LNCAP (cell line): ENCODE data around the gene ANKRD44.

ENCODE experiments used
- CTCF ChIP-seq: fragments of 450-650 bp; IDR thresholded peaks from 2 replicates; pipeline ENCODE4 v1.5.1; 2017; ENCODE audit warnings: mild to moderate bottlenecking

Gene ANKRD44

GRCh38 chr2:197122821-197123220, 187.8 kb downstream of the ANKRD44 start:
- TF ChIP-seq CTCF = no peak

- TF ChIP-seq CTCF = no peak
Measured at GRCh38 chr2:197121756-197122385, 188.7 kb downstream of the ANKRD44 start.

GRCh38 chr2:197121255-197121654, 189.3 kb downstream of the ANKRD44 start:
- TF ChIP-seq CTCF = no peak

- no peak for TF ChIP-seq CTCF
Measured at GRCh38 chr2:197116306-197116879, 194.2 kb downstream of the ANKRD44 start.

- TF ChIP-seq CTCF = no peak
Measured at GRCh38 chr2:197115325-197115724, 195.3 kb downstream of the ANKRD44 start.

GRCh38 chr2:197113275-197113711, 197.3 kb downstream of the ANKRD44 start:
- TF ChIP-seq CTCF = peak; percentile 52; the same call in 1 of the 2 replicates

- no peak for TF ChIP-seq CTCF
Measured at GRCh38 chr2:197109326-197109725, 201.3 kb downstream of the ANKRD44 start.

- no peak for TF ChIP-seq CTCF
Measured at GRCh38 chr2:197108758-197109157, 201.8 kb downstream of the ANKRD44 start.
